PC-9 (cell line): ENCODE results near the gene LRRTM4.

Experiments
- EZH2 ChIP-seq: fragments of 200-600 bp; sonication (generic); IDR thresholded peaks from 2 replicates; pipeline ENCODE4 v1.8.0; 2017; ENCODE audit warnings: antibody characterized with exemption, low read depth
- TF ChIP-seq, protein P1 (sequence below): fragments of 200-600 bp; sonication (generic); conservative IDR thresholded peaks from 2 replicates; pipeline ENCODE4 v1.6.1; 2017; ENCODE audit warnings: mixed run types, antibody characterized with exemption, mild to moderate bottlenecking, moderate library complexity

- TF ChIP-seq, protein P1, sequence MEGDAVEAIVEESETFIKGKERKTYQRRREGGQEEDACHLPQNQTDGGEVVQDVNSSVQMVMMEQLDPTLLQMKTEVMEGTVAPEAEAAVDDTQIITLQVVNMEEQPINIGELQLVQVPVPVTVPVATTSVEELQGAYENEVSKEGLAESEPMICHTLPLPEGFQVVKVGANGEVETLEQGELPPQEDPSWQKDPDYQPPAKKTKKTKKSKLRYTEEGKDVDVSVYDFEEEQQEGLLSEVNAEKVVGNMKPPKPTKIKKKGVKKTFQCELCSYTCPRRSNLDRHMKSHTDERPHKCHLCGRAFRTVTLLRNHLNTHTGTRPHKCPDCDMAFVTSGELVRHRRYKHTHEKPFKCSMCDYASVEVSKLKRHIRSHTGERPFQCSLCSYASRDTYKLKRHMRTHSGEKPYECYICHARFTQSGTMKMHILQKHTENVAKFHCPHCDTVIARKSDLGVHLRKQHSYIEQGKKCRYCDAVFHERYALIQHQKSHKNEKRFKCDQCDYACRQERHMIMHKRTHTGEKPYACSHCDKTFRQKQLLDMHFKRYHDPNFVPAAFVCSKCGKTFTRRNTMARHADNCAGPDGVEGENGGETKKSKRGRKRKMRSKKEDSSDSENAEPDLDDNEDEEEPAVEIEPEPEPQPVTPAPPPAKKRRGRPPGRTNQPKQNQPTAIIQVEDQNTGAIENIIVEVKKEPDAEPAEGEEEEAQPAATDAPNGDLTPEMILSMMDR, result no peak
- TF ChIP-seq EZH2, result no peak
These were observed 173.4 kb downstream of the LRRTM4 start for GRCh38 chr2:77348821-77349220.
